ENCODE results near the gene TMEM220.
"Not testable (repeated sequence)": the region's sequence is repeated elsewhere in the genome, so short reads cannot be mapped to it uniquely, and the experiment has no call there.

TMEM220 gene

DNA sequence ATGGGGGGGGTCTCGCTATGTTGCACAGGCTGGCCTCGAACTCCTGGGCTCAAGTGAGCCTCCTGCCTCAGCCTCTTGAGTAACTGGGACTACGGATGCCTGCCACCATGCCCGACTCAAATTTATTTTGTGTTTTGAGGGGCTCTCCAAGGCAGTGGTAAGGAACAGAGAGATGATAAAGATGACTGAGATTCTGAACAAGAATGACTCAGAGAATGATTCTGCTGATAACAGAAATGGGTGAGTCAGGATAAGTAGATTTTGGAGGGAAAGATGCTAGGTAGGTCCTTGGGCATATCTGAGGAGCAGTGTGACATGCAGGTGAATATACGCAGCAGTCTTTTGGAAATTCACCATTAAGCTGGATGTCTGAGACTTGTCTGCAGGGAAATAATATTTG, 2.6 kb downstream of the TMEM220 start:
- no peak for DNase-seq

DNA sequence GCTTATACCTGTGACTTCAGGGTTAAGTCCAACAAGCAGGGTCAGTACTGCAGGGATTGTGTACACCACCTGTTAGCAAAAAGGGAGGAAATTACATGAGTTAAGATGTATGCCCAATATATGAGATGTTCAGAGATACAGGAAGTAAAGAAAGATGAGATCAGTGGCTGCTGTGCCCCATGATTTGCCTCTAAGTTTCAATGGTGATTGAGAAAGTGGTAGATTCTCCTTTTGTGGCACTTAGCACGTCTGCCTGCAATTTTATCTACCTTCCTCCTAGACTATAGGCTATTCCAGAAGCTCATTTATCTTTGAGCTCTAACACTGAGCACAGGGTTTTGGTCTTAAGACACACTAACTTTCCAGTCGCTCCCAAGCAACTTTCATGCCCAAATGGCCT, 3.6 kb downstream of the TMEM220 start:
- DNase-seq, result no peak

DNA sequence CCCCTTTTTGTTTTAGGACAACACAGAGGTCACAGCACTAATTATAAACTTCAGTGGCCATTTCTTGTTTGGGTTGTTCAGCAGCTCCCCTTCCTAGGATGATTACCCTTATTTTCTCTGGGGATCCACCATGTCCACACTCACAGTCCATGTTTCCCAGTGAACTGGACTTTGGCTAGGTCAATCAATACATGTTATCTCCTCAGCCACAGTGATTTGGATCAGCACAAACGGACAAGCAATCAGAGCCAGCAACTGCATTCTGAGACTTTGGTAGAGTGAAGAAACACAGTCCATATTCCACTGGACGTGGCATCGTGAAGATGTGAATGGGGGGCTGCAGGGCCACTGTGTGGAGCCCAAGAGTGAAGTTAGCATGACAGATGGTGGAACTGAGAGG, 4.6 kb downstream of the TMEM220 start:
- no peak for DNase-seq

DNA sequence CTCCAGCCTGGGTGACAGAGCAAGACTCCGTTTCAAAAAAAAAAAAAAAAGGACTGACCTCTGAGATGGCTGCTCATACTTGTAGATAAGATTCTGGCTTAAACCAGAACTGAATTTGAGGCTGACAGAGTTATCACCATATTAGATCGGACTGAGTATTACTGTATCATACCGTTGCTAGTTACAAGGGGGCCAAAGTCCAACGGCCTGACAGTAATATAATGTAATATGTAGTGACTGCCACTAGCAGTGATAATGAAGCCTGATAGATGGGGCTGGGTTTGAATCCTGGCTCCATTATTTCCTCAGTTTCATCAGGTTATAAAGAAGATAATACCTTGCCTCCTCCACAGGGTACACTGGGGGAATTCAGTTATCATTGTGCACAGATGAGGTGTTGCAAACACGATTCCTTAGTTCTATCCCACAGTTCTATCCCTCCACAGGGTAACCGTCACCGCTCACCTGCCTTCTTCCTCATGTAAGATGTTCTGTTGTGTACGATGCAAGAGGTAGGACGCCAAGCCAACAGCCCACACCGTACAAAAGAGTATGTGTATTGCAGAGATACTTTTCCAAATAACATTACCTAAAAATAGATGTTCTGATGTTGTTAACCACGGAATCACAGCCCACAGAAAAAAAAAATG, 5.2 kb downstream of the TMEM220 start:
- DNase-seq, result no peak

DNA sequence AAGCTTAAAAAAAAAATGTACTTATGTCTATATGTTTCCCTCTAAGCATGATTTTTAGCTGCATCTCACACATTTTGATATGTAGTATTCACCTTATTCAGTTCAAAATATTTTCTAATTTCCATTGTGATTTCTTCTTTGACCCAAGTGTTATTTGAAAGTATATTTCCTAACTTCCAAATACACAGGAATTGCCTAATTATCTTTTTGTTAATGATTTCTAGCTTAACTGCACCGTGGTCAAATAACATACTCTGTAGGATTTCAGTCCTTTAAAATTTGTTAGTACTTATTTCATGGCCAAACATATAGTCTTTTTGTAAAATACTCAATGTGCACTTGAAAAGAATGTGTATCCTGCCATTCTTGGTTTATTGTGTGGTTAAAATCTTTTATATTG, 11.3 kb downstream of the TMEM220 start:
- DNase-seq, result no peak

DNA sequence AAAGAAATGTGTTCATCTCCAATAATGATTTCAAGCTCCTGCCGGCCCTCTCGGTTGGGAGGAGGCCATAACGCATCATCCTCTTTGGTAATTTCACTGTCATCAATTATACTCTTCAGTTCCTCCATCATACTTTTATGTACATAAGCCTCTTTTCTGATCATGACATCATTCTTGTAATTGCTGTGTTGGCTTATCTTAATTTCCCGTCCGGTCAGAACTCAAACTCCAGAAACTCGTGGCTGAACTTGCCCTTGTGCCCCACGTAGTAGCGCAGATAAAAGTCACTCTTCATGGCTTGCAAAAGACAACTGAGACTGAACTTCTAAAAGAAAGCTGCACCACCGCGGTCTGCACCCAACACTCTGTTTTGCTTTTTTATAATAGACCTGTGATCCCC, 13.6 kb downstream of the TMEM220 start:
- DNase-seq, result no peak

DNA sequence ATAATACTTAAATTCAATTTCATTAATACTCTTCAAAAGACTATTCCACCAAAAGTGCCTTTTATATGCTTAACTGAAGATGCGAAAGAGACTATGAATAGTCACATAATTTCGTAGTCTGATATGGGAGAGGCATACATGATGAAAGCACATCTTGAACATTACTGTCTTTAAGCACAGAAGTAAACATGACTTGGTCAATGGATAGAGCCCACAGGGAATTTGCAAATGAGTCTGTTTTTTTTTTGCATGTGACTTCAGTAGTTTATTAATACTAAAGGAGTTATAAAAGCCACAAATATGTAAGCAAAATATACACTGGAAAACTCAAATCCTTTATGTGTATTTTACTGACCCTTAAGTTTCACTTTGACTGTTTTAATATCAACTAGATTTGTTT, 16.5 kb downstream of the TMEM220 start:
- DNase-seq, result no peak

DNA sequence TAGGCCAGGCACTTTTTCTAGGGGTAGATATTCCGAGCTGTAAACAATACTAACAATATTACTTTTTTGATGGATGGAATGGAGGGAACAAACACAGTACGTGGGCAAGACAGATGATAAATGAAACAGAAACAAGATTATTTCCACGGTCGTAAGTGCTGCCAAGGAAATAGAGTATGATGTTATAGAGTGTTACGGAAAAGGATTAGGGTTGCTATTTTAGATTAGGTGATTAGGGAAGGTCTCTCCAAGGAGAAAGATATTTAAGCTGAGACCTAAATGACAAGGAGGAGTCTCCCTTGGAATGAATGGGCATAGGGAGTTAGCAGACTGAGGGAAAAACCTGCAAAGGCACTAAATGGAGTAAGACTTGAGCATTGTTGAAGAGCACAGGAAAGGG, 24.1 kb downstream of the TMEM220 start:
- no peak for DNase-seq

DNA sequence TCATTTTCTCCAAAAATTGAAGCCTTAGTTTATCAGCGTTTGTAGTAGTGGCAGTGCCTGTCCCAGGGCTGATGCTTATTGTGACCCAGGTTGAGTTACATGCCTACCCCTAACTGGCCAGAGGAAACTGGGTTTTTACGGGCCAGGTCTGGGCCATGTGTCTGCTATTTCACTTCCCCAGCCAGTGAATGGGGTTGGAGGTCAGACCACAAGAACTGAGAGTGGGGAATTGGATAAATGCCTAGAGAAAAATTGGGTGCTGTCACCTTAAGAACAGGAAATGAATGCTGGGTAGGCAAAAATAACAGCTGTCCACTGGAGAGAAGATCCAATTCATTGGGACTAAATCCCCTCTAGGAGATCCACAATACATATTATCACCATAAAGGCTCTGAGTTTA, 27.2 kb downstream of the TMEM220 start:
- peak; percentile 10 for DNase-seq

DNA sequence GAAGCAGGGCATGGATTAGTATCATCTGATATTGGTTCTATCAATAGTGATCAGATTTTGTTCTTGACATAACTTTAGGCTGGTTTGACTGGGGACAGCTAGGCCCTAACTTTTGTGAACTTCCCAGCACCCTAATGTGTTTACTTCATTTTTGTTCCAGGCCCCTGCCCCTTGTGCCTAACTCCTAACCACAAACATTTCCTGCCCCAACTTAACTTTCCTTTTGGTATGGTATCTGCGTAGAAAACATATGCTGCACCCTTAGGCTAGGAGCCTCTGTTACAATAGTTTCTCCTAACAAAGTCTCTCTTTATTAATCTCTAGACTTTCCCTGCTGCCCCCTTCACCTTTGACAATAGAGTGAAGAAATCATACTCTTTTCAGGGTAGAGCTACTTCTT, 30.0 kb downstream of the TMEM220 start:
- no peak for DNase-seq

DNA sequence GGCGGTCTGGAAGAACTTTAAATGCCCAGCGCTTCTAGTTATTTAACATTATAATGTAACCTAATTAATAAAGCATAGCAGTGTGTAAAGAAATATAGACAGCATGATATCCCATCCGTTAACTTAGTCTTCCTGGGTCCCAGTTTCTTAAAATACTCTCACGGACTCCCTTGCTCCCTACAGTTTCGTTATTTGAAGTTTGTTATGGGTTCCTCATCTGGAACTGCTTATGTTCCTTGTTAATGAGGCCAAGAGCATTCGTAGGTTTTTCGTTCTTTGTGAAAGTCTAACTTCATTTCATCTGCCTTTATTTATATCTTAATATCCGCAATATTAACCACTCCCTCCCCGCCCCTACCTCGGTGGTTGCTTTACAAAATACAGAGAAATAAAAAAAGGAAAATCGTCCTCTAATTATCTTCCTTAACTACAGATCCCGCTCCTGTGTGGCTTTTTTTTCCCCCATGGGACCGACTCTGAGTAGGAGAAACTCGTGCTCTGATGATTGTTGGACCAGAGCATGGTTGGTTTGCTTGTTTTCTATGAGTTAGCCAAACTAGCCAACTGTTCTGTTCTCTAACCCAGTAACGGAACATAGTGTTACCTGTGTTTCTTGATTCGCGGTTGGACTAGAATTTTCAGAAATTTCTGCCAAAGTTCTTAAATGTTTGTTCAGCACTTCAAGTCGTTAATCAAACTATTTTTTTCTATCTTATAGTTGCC, 31.6 kb downstream of the TMEM220 start:
- DNase-seq, result peak; percentile 22

DNA sequence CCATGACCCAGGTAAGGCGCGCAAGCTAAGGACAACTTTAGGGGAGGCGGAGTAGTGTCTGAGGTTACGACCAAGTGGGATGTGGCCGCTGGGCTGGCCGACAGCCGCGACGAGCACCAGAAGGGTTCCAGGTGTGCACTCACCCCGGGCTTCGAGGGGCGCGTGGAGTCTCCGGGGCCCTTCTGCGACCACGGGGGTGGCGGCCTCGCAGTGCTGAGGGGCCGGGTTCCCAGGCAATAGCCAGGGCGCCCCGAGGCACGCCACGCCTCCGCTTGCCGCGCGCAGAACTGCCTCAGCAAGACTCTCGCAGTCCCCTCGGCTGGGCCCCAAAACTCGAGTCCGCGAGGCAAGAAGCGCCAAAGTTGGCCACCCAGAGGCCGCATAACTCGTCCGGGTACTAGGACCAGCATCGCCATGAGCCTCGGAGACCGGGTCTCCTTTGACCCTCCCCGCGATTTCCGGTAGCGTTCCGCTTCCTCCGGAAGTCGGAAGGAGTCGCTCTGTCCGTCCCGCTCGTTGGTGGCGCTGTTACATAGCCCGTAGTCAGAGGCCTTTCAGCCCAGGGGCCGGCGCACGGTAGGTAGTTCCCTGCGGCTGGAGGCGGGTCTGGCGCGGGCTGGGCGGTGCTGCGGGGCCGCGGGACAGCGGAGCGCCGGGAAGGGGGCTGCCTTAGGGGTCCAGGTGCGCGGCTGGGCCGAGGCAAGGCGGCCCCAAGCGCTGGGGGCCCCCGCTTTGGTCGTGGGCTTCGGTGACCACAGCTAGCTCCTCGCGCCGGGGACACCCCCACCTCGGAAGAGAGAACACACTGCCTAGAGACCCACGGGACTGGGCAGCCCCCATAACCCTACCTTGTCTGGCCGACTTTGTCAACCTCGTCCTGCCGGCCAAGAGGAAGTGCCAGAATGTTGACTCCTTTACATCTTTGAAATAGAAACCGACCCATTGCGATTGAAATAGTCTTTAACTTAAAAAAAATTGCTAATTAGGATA, 32.4 kb downstream of the TMEM220 start, which contains the start of the genes ADPRM and SCO1:
ADPRM (plus strand) TSS at position 503 of the 990 bp plus-strand sequence. CDS start 7,333 bp downstream, outside the sequence.
SCO1 (minus strand) TSS at position 442 of the 990 bp plus-strand sequence; CDS start at position 416, 26 bp downstream.
- peak; percentile 94 for DNase-seq

DNA sequence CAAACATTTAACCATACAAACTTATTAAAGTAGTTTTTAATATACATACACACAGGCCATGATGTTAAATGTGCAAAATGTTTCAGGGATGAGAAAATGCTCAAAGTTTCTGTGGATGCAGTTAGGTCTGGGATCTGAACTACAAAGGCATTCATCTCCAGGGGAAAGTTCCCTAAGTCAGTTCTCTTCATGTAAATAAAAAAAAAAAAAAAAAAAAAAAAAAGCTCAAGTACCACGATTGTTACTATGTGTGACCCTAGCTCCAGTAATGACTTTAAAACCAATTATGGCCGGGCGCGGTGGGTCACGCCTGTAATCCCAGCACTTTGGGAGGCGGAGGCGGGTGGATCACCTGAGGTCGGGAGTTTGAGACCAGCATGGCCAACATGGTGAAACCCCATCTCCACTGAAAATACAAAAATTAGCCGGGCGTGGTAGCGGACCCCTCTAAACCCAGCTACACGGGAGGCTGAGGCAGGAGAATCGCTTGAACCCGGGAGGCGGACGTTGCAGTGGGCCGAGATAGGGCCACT, 33.9 kb downstream of the TMEM220 start:
- not testable (repeated sequence) for DNase-seq

DNA sequence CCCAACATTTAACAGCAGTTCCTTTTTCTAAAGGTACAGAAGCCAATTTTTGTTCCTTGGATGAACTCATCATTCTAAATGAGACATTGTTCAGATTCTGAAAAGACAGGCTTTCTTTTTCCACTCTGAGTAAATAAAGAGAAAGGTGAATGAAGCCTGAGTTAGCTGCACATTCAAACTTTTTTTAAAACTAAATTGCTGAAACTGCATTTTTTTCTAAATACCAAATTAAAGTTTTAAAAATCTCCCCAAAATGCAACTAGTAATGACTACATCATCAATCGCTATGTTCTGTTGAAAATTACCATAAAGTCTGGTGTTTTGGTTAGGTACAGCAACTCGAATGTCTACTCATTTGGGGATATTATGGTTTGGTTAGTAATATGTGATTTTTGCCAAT, 42.3 kb downstream of the TMEM220 start:
- DNase-seq, result no peak

DNA sequence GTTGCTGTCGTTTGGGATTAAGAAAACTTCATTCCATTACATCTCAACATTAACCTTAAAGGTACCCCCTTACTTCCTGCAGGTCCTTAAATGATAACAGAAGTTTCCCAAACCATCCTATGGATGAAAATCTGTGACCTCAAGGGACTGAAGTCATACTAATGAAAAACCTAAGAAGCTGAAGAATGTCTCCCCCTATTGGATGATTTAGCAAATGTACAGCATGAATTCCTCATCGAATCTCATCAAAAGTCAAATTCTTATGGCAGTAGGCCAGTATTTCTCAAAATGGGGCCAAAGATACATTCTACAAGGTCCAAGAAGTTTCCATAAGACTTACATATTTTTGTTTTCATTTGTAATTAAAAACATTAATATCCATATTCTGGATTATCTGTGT, 46.0 kb downstream of the TMEM220 start:
- peak; percentile 42 for DNase-seq

DNA sequence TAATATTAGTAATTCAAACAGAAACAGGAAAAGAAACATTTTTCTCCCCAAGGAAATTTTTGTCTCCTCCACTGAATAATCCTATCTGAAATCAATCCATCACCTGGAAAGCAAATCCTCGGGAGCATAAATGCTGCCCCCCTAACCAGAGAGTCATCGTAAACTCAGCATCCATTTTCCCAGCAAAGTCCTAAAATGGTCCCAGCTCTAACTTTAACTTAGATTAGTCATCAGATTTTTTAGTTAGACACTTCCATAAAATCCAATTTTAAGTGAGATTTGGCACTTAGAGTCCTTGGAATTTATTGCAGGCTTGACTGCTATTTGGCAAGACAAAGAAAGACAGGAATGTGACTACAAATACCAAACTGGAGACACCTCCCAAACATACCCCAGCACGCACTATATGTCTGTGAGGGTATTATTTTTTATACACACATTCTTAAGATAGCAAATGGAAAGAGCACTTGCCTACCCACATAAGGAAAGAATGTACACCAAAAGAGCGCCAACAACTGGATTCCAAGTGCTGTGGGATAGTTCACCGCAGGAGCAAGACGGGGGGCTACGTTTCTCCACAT, 47.9 kb downstream of the TMEM220 start:
- DNase-seq, result peak; percentile 93

DNA sequence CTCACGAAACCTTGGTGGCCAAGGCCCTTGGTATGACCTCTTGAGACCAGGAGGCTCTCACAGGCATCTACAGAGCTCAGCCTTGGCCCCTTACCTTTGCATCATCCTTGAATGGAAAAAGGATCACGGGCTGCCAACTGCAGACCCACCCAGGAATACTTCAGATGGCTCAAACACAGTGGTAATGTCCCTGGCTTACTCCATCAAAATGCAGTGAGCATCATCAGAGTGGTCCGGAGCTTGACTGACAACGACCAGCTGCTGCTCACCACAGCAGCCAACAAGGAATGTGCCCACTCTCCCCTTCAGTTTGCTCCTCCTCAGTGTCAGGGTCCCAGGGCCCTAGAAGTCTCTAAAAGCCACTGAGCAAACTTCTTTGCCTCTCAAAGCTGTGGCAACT, 55.1 kb downstream of the TMEM220 start:
- DNase-seq, result no peak

DNA sequence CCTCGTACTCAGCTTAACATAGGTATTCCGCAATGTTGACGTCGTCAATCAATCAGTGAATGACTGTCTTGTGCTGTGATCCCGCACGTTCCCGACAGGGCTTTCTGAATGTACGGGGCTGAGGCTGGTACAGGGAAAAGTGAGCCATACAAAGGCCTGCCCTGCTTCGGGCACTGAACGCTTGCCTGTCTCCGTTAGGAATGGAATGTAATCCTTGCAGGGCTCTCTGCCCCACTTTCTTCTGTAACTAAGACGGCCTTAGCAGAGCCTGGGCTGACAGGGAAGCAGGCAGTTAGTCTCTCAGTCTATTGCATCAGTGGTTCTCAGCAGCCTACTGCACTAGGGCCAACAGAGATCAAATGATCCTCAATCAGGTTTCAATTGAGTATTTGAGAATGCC, 56.5 kb downstream of the TMEM220 start:
- DNase-seq, result no peak

DNA sequence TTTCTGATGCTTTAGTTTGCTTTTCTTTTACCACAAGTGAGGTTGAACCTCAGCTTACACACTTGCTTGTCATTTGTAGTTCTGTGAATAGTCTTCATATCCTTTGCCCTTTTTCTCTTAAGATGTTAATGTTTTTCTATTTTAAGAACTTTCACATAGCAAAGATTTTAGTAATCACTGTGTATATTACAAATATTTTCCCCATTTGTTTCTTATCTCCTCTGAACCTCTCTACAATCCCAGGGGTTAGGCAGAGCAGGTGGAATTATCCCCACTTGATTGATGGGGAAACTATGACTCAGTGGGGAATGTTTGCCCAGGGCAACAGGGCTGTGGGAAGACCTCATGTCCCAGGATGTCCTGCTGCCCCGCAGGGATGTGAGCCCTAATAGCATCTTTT, 61.0 kb downstream of the TMEM220 start:
- DNase-seq, result peak; percentile 42

DNA sequence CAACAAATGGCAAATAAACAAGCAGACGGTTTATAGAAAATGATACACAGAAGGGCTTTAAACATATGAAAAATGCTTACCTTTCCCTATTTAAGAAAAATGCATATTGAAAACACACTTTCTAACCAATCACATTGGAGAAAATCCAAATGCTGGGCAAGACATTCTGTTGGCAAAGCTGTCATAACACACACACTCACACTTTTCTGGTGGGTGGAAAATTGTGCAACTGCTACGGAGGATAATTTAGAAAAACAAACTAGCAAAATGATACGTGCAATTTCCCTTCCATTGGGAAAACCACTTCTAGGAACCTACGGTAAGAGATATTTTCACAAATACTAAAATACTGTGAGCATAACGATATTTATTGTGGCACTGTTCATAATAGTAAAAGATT, 62.9 kb downstream of the TMEM220 start:
- DNase-seq, result no peak

DNA sequence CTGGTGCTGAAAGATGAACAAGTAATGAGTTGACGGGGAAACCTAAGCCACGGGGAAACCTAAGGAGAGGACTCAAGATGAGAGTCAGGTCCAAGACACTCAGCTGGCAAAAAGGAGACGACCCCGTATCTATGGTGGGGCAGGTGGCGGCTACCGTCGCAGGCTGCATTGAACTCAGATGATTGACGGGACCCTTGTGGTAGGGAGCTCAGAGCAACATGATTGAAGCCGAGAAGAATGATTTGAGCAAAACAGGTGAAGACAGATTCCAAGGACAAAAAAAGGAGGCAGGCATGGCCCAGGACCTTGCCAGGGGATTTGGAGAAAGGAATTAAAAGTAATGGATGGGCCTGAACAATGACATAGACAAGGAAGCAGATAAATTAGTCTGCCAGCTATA, 65.3 kb downstream of the TMEM220 start:
- DNase-seq, result no peak
